Measurements from ENCODE around the gene PHC2.

- no peak for TF ChIP-seq POLR2A (IDR thresholded peaks at IDR 0.05)
- TF ChIP-seq, protein P1, sequence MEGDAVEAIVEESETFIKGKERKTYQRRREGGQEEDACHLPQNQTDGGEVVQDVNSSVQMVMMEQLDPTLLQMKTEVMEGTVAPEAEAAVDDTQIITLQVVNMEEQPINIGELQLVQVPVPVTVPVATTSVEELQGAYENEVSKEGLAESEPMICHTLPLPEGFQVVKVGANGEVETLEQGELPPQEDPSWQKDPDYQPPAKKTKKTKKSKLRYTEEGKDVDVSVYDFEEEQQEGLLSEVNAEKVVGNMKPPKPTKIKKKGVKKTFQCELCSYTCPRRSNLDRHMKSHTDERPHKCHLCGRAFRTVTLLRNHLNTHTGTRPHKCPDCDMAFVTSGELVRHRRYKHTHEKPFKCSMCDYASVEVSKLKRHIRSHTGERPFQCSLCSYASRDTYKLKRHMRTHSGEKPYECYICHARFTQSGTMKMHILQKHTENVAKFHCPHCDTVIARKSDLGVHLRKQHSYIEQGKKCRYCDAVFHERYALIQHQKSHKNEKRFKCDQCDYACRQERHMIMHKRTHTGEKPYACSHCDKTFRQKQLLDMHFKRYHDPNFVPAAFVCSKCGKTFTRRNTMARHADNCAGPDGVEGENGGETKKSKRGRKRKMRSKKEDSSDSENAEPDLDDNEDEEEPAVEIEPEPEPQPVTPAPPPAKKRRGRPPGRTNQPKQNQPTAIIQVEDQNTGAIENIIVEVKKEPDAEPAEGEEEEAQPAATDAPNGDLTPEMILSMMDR (IDR thresholded peaks at IDR 0.05) = no peak
These were observed 81.7 kb downstream of the PHC2 start for GRCh38 chr1:33349081-33349759.

Data from heart left ventricle (tissue), 13 donors.